Ishikawa (cell line): ENCODE measurements around the gene ABCA7.

ENCODE experiments used
- RAD21 ChIP-seq: IDR thresholded peaks from 2 replicates; pipeline ENCODE4 v1.6.1; 2012; ENCODE audit warnings: low read depth
- REST ChIP-seq: IDR thresholded peaks from 2 replicates; pipeline ENCODE4 v1.6.1; 2012; ENCODE audit warnings: low read depth, mild to moderate bottlenecking
- YY1 ChIP-seq: IDR thresholded peaks from 2 replicates; pipeline ENCODE4 v1.6.1; 2012; ENCODE audit warnings: low read depth

GRCh38 chr19:1089891-1090290 is 50.0 kb downstream of the ABCA7 start:
- TF ChIP-seq YY1 = no peak
- TF ChIP-seq REST = no peak
- no peak for TF ChIP-seq RAD21
